GM21528 (cell line): ENCODE results near the gene RNF169.
"Not testable (repeated sequence)": the region's sequence is repeated elsewhere in the genome, so short reads cannot be mapped to it uniquely, and the experiment has no call there.

ENCODE experiments used
- ATAC-seq: cut with Tn5 transposase; IDR thresholded peaks from one replicate; pipeline ENCODE4 v1.9.1; 2021; ENCODE audit warnings: mild to moderate bottlenecking, moderate library complexity; ENCODE audit not compliant: unreplicated experiment, low FRiP score

Gene RNF169

GRCh38 chr11:74818283-74818946 is 69.8 kb downstream of the RNF169 start:
- ATAC-seq: no peak

GRCh38 chr11:74819400-74819799 is 70.8 kb downstream of the RNF169 start:
- no peak for ATAC-seq

DNA sequence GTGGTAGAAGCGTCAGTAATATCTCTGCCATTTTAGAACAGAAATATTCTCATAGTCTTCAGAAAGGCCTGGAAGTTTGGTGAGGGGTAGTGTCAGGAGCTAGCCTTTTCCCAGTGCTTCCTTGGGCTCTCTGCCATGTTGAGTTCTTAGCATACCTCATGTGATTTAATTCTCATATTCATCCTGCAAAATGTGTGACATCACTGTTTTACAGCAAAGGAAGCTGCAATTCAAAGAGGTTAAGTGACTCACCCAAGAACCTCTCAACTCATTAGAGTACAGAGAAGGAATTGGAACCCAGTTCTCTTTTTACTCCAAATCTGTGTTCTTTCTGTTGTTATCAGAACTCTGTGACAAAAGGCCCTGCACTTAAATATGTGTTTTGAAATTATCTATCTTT is 72.1 kb downstream of the RNF169 start:
- no peak for ATAC-seq

DNA sequence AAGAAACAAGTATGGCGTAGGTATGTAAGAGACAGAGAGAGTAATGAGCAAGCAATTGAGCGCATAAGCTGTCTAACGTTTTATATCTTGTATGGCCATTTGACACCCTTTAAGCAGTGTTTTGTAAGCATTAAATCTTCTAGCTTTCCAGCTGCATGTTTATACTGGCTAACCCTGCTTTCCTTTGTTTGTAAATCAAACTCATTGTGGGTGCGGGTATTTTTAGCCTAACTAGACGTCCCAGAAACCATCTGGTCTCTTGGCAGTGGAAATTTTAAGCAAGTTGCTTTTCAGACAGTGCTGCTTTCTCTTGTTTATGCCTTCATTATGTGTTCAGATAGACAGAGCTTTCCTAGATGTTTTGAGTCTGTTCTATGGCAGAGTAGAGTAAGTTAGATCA is 73.5 kb downstream of the RNF169 start:
- no peak for ATAC-seq

- ATAC-seq: no peak
These were observed 75.8 kb downstream of the RNF169 start for GRCh38 chr11:74824285-74824982.

GRCh38 chr11:74825596-74825995 is 76.9 kb downstream of the RNF169 start:
- not testable (repeated sequence) for ATAC-seq

DNA sequence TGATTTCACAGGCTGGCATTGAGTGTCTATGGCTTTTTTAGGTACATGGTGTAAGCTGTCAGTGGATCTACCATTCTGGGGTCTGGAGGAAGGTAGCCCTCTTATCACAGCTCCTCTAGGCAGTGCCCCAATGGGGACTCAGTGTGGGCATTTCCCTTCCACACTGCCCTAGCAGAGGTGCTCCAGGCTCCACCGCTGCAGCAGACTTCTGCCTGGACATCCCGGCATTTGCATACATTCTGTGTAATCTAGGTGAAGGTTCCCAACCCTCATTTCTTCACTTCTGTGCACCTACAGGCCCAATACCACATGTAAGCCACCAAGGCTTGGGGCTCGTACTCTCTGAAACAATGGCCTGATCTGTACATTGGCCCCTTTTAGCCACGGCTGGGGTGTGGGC is 78.3 kb downstream of the RNF169 start:
- ATAC-seq: no peak

DNA sequence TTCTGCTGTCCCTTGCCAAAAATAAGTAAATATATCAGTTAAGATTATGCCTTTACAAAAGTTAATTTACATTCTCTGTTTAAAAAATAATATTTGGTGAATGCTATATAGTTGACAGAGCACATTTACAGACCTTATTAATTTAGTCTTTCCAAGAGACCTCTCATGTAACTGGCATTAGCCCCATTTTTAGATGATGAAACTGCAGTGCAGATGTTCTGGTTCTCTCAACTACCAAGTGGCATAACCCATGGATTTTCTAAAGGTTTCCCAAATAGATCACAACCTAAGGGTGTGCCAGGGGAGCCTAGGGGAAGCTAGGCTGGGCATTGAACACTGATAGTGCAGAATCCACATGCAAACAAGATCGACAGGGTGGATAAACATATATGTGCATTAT is 88.5 kb downstream of the RNF169 start:
- ATAC-seq: no peak

DNA sequence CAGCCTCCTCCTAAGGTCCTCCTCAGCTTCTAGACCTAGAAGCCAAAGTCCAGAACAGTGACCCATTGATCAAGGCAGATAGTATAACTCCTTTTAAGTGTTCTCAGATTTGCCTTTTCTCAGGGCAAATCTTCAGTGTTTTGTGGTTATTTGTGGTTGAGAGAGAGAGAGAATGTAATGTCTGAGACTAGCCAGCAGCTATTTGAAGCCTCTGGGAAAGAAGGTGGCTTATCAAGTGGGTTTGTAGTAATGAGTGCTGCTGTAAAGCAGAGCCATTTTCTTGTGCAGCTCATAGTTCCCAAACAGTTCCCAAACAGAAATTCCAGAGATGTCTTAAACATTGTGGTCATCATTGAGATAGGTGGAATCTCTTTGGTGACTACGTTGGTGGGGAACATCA is 89.5 kb downstream of the RNF169 start:
- ATAC-seq: no peak

- ATAC-seq: no peak
These were observed 90.8 kb downstream of the RNF169 start for GRCh38 chr11:74839446-74839845.

- no peak for ATAC-seq
These were observed 91.3 kb downstream of the RNF169 start for GRCh38 chr11:74839971-74840370.

- ATAC-seq: no peak
These were observed 91.8 kb downstream of the RNF169 start for GRCh38 chr11:74840486-74840885.

- no peak for ATAC-seq
These were observed 94.3 kb downstream of the RNF169 start for GRCh38 chr11:74842967-74843366.

DNA sequence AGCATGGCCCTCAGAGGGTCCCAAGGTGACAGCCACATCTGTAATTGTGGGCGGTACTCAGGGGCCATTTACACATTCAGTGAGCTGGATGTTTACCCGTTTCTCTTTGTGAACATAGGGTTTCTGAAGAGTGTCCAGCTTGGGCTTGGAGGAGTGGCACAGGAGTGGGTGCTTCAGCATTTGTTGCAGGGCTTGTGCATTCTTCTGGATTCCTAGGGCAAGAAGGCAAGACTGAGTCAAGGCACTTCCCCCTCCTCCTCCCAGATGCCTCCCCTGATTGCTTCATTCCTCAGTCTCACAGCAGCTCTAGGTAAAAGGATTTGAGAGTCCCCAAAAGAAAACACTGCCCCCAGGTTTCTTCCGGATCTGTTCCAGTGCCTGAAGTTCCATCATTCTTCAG is 95.4 kb downstream of the RNF169 start:
- ATAC-seq: no peak

DNA sequence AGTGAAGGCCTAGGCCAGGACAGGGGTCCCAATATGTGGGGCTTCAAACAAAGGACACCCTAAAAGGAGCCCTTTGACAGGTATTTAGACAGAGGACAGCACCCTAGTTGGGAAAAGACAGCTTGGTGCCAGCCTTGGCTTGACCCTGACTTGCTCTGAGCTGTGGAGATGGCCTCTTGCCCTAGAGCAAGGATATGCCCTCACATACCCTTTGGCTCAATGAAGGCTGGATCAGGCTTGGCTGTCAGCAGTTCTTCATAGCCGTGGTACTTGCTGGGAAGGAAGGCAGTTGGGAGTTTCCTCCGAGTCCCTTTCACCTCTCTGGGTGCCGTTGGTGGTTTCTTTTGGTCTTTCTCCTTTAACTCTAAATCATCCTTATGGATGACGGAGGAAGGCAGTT is 96.2 kb downstream of the RNF169 start:
- no peak for ATAC-seq

DNA sequence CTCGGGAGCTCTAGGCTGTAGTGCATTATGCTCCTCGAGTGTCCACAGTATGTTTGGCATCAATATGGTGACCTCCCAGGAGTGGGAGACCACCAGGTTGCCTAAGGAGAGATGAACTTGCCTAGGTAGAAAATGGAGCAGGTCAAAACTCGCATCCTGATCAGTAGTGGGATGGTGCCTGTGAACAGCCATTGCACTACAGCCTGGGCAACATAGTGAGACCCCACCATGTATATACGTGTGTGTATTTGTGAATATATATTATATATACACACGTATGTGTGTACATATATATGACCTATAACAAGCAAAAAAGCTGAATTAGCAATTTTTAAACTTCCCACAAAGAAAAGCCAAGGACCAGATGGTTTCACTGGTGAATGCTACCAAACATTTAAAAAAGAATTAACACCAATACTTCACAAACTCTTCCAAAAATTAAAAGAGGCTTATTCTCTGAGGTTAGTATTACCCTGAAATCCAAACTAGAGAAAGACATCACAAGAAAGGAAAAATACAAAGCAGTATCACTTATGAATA is 97.4 kb downstream of the RNF169 start:
- no peak for ATAC-seq

DNA sequence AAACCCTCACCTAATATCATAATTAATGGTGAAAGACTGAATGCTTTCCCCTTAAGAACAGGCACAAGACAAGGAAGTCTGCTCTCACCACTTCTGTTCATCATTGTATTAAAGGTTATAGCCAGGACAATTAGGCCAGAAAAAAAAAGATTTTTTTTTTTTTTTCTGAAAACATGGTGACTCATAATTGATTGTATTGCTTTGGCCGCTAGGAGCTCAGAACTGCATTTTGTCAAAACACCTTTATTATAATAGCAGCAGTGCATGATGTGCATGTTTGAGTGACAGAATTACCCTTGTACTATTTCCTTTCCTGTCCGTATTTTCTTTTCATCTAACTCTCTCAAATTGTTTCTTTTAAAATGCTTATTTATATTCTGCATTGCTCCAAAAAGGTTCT is 98.1 kb downstream of the RNF169 start:
- ATAC-seq: no peak

DNA sequence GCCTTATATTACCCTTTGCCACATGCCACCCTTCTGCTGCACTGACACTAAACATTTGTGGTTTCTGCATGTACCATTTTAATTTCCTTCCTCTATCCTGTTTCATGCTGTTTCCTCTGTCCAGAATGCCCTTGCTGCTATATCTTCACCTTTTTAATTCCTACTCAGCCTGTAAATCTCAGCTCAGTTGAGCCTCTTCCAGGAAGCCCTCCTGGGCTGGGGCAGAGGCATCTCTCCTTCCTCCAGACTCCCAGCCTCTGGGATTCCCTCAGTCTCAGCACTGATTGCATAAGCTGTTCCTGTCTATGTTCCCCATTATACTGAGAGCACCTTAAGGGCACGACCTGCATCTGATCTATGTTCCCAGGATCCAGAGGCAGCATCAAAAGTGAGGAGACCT is 98.7 kb downstream of the RNF169 start:
- no peak for ATAC-seq

DNA sequence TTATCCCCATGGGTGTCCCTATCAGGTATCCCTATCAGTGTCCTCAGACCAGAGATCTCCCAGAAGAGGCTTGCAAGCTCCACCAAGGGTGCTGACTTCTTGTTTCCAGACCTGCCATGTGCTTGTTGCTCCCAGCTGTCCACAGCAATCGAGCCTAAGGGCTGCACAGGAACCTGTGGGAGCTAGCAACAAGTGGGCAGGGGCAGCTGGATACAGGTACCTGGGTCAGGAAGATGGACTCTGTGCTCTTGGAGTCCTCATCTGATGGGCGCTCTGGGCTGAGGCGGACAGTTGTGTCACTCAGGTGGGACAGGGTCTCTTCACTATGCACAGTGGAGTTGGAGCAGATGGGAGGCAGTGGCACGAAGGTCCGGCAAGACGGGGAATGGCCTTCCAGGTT is 99.2 kb downstream of the RNF169 start:
- no peak for ATAC-seq

DNA sequence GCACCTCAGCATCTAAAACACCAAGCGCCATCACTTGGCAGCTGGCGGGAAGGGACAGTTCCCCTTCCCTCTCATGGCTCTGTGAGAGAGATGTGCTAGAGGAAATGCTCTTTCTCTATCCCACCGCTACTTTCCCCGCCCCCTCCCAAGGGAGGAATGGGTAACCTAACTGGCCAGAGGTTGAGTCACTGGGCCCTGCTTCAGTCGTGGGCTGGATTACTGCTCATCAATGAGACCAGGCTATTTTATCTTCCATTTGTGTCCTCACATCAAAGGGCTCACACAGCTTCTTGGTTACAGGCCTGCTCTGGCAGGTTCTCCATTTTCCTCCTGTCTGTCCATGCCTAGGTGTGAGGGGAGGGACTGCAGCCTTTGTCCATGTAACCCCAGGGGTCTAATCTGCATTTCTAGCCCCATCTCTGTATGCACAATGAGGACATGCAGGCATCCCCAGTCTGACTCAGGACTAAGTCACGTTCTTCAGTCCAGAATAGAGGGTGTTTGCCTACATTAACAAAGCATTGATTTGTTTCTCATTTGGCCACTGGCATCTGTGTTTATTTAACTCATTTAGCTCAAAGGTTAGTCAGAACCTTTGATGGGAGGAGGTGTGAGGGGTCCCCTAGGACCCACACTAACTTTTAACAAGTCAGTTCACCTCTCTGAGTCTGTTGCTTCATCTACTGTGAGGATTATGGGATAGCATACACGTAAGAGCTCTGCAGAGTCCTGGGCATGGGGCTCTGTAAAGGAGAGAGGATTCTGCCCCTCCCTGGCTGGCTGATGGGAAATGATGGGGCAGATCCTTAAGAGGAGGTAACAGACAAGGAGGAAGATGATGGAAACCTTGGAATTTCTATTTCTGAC is 101.1 kb downstream of the RNF169 start:
- no peak for ATAC-seq

GRCh38 chr11:74853223-74853622 is 104.6 kb downstream of the RNF169 start:
- ATAC-seq: no peak
